Type B pancreatic cell (in vitro differentiated cells): ENCODE results near the gene PRKCE. TPM values are rescaled to one million over a fixed set of nuclear protein-coding genes. Genes with fewer than 3 reads are reported as not detected.

Experiments
- DNase-seq: peaks from one replicate; pipeline ENCODE4 v3.0.0; 2021; ENCODE audit warnings: mixed read lengths; ENCODE audit not compliant: unreplicated experiment; ENCODE audit errors: extremely low spot score
- H3K27ac Mint-ChIP-seq: 2 replicates; pipeline ENCODE4 v1.8.0; 2021; ENCODE audit warnings: mild to moderate bottlenecking, mixed read lengths
- H3K27me3 Mint-ChIP-seq: 2 replicates; pipeline ENCODE4 v1.8.0; 2021; ENCODE audit warnings: mixed read lengths
- H3K36me3 Mint-ChIP-seq: 2 replicates; pipeline ENCODE4 v1.8.0; 2021; ENCODE audit warnings: mixed read lengths
- H3K4me1 Mint-ChIP-seq: one replicate; pipeline ENCODE4 v1.8.0; 2021; ENCODE audit warnings: mixed read lengths; ENCODE audit not compliant: unreplicated experiment
- H3K4me3 Mint-ChIP-seq: 2 replicates; pipeline ENCODE4 v1.8.0; 2021; ENCODE audit warnings: mild to moderate bottlenecking, mixed read lengths
- H3K9me3 Mint-ChIP-seq: 2 replicates; pipeline ENCODE4 v1.8.0; 2021; ENCODE audit warnings: mixed read lengths
- total RNA-seq: library from RNA; stranded (reverse); gene quantifications from 2 replicates; pipeline ENCODE4 v1.2.1, GENCODE V29; 2021; ENCODE audit warnings: low replicate concordance
- TF ChIP-seq, protein P1 (sequence below): fragments of 200-600 bp; sonication (generic); conservative IDR thresholded peaks from 2 replicates; pipeline ENCODE4 v1.5.0; 2021; ENCODE audit warnings: antibody characterized with exemption, mild to moderate bottlenecking

The PRKCE gene
- total RNA-seq, 1 donor from 2014 or later, result 21.2 TPM

- Mint-ChIP-seq H3K4me3 (no peak overlapping the region), H3K9me3 (no peaks in the 10 kb centered on the region), H3K27me3 (peaks cover 2% of the 10 kb centered on the region), H3K36me3 (no peaks in the 10 kb centered on the region), H3K4me1 (peaks cover 33% of the 10 kb centered on the region), H3K27ac (no peak overlapping the region)
- DNase-seq, result no peak
- TF ChIP-seq, protein P1, sequence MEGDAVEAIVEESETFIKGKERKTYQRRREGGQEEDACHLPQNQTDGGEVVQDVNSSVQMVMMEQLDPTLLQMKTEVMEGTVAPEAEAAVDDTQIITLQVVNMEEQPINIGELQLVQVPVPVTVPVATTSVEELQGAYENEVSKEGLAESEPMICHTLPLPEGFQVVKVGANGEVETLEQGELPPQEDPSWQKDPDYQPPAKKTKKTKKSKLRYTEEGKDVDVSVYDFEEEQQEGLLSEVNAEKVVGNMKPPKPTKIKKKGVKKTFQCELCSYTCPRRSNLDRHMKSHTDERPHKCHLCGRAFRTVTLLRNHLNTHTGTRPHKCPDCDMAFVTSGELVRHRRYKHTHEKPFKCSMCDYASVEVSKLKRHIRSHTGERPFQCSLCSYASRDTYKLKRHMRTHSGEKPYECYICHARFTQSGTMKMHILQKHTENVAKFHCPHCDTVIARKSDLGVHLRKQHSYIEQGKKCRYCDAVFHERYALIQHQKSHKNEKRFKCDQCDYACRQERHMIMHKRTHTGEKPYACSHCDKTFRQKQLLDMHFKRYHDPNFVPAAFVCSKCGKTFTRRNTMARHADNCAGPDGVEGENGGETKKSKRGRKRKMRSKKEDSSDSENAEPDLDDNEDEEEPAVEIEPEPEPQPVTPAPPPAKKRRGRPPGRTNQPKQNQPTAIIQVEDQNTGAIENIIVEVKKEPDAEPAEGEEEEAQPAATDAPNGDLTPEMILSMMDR, result no peak
Measured at GRCh38 chr2:45892757-45893156, 241.3 kb downstream of the PRKCE start.

DNA sequence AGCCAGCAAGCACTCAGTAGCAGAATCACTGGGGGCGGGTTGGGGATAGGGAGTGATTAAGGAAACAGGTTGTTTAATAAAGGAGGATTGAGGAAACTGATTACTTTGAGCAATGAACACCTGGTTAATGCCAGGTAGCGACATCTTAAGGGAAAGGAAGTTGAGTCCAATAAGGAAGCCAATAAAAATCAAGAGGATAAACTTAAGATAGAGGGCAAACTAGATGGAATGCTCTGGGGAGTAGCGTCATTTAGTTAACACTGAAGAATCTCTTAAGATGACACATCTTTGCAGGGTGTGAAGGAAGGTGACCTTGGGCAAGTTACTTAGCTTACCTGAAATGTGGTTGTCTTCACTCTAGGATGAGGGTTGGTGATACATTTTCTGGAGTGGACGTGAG is 242.7 kb downstream of the PRKCE start:
- H3K9me3 Mint-ChIP-seq, result no peaks in the 10 kb centered on the region
- H3K27me3 Mint-ChIP-seq, result no peaks in the 10 kb centered on the region
- TF ChIP-seq, protein P1, result no peak
- no peak for DNase-seq
- no peak overlapping the region for H3K4me3 Mint-ChIP-seq
- H3K27ac Mint-ChIP-seq, result no peak overlapping the region
- H3K36me3 Mint-ChIP-seq, result no peaks in the 10 kb centered on the region
- H3K4me1 Mint-ChIP-seq, result peaks cover 33% of the 10 kb centered on the region

DNA sequence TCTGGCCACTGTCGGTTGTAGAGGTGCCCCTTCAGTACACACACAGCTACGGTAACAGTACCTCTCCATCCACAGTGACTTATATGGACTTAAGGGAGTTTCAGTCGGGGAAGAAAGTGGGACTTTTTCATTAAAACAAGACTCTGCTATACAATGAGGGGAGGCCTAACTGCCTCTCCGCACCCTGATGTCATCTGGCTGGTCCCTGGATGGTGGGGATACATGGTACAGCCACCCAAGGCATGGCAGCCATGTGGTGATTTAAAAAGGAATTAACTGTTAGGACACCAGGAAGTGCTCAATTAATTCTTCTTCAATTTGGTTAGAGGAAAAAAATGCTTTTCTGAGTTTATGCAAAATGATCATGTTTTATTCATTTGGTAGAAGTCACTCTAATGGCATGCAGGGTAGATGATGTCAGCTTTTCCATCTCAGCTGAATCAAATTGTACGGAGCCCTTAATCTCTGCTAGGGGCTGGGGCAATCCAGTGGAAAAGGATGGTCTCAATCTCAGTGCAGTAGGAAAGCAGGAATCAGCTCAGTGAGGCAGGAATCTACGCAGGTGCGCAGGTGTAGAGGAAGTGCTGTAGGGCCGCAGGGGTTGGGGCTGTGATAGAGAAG is 243.9 kb downstream of the PRKCE start:
- DNase-seq, result no peak
- Mint-ChIP-seq H3K27me3 (peaks cover 2% of the 10 kb centered on the region), H3K4me1 (peaks cover 32% of the 10 kb centered on the region), H3K27ac (peak overlapping the region; percentile 56), H3K9me3 (no peaks in the 10 kb centered on the region), H3K4me3 (no peak overlapping the region), H3K36me3 (no peaks in the 10 kb centered on the region)
- TF ChIP-seq, protein P1, result no peak

DNA sequence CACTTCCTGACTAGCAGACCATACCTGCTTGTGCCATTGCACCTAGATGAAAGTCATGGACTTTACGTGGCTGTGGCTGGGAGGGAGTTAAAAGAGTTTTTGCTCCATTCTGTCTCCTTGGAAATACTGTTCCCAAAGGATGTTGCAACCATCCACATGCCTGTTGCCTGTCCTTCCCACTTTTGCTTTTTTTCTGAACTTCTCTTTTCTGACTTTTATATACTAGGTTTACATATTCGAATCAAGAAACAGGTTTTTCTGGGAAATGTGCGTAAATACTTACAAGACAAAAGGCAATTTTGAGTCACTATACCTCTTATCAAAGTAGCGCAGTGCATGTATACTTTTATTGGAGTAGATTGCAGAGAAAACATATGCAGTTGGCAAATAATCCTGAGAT is 244.8 kb downstream of the PRKCE start:
- Mint-ChIP-seq H3K27me3 (peaks cover 3% of the 10 kb centered on the region), H3K9me3 (no peaks in the 10 kb centered on the region), H3K4me3 (no peak overlapping the region), H3K36me3 (no peaks in the 10 kb centered on the region), H3K27ac (no peak overlapping the region), H3K4me1 (peaks cover 29% of the 10 kb centered on the region)
- DNase-seq, result no peak
- TF ChIP-seq, protein P1, result no peak

- DNase-seq, result no peak
- Mint-ChIP-seq H3K27me3 (peaks cover 6% of the 10 kb centered on the region), H3K27ac (no peak overlapping the region), H3K36me3 (no peaks in the 10 kb centered on the region), H3K4me3 (no peak overlapping the region), H3K4me1 (peaks cover 15% of the 10 kb centered on the region), H3K9me3 (no peaks in the 10 kb centered on the region)
- TF ChIP-seq, protein P1, result no peak
Measured at GRCh38 chr2:45897842-45898241, 246.4 kb downstream of the PRKCE start.

DNA sequence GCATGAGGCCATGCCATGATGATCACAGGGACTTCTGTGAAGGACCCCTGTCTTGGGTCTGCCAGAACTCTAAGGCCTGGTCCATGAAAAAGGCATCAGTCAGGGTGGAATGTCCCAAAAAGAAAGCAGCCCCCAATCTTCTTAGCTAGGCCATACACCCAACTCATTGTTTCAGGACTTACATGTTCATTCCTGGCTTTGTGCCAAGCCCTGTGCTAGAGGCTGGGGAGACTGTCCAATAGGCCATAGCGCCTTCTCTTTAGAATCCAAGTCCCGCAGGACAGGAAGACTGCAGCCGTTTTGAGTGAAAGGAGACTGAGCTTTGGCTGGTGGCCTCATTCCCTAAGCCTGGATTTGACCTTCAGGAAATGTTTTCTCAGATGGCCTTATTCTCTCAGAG is 247.3 kb downstream of the PRKCE start:
- no peak for DNase-seq
- Mint-ChIP-seq H3K4me3 (no peak overlapping the region), H3K27ac (no peak overlapping the region), H3K4me1 (peaks cover 12% of the 10 kb centered on the region), H3K9me3 (no peaks in the 10 kb centered on the region), H3K36me3 (no peaks in the 10 kb centered on the region), H3K27me3 (peaks cover 6% of the 10 kb centered on the region)
- TF ChIP-seq, protein P1, result no peak
